ENCODE results near the gene CAMLG. TPM values are rescaled to one million over a fixed set of nuclear protein-coding genes. Genes with fewer than 3 reads are reported as not detected.
"Not testable (repeated sequence)": the region's sequence is repeated elsewhere in the genome, so short reads cannot be mapped to it uniquely, and the experiment has no call there.

Gene CAMLG
- total RNA-seq, 1 donor, result 41.0 TPM

DNA sequence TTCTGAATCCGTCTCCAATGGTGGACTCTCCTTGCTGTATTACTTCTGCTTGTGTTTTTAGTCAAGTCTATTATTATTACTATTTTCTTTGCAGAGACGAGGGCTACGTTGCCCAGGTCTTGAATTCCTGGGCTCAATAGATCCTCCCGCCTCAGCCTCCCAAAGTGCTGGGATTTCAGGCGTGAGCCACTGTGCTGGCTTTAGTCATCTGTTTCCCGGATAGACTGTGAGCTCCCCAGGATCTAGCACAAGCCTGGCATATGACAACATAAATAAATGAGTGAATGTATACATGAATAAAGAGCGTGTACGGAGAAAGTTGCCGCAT is 19.8 kb downstream of the CAMLG start:
- H3K4me3 ChIP-seq (ENCODE audit: low read length), result peak overlapping the region; percentile 96
- no peaks in the 10 kb centered on the region for H3K27me3 ChIP-seq (ENCODE audit: insufficient read depth, low read length)
- H3K4me1 ChIP-seq (ENCODE audit: insufficient read depth, low read length), result peaks cover 36% of the 10 kb centered on the region
- H3K9me3 ChIP-seq (ENCODE audit: low read depth, low read length), result no peaks in the 10 kb centered on the region

DNA sequence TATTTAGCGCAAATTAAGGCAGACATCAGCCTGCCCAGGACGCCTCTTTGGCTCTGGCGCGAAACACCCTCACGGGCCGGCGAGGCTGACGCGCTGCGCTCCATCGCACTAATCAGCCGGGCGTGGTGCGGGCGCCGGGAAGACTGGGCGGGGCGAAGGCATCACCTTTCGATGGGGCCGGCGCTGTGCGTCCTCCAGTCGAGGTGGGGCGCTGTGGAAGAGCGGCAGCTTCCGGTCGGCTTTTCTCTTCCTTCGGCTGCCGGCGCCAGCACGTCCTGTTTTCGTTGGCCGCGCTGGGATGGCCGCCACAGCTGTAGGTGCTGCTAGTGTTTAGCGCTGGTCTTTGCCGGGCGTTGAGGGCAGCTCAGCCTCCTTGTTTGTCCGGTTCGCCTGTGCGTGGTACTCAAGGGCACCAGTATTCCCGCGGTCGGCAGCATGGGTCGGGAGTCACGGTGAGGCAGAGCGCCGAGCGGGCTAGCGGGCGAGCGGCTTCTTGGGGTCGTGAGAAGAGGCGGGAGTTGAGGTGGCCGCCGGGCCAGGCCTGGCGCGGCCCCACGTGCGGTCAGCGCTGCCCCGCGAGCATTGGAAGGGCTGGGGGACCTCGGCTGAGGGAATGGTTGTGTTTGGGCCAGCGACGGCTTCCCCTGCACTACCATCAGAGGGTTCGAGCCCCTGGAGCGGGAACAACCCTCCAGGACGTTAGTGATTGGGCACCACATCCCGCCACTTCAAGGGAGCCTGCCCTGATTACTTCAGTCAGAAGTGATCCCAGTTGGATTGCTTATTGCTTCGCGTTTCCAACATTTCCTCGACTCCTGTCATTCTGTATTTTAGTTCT is 20.4 kb downstream of the CAMLG start, which contains the start of gene DDX46:
TSS of gene DDX46 (plus strand) at position 276 of the 838 bp plus-strand sequence. CDS start at position 436, 160 bp downstream.
- H3K9me3 ChIP-seq (ENCODE audit: low read depth, low read length), result no peaks in the 10 kb centered on the region
- H3K27me3 ChIP-seq (ENCODE audit: insufficient read depth, low read length), result no peaks in the 10 kb centered on the region
- H3K4me1 ChIP-seq (ENCODE audit: insufficient read depth, low read length), result peaks cover 38% of the 10 kb centered on the region
- H3K4me3 ChIP-seq (ENCODE audit: low read length), result peak within 1 kb of the TSS; percentile 96

DNA sequence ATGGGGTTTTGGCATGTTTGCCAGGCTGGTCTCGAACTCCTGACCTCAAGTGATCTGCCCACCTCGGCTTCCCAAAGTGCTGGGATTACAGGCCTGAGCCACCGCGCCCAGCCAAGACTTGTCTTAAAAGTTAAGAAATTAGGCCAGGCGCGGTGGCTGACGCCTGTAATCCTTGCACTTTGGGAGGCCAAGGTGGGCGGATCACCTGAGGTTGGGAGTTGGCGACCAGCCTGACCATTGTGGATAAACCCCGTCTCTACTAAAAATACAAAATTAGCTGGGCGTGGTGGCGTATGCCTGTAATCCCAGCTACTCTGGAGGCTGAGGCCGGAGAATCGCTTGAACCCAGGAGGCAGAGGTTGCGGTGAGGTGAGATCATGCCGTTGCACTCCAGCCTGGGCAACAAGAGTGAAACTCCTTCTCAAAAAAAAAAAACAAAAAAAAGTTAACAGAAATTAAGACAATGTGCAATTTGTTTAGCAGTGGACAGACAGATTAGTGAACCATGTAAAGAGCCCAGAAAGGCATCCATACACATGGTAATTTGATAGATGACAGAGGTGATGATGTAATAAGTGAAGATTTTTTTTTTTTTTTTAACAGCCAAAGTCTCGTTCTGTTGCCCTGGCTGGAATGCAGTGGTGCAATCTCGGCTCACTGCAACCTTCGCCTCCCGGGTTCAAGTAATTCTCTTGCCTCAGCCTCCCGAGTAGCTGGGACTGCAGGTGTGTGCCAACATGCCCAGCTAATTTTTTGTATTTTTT is 29.4 kb downstream of the CAMLG start:
- not testable (repeated sequence) for H3K4me1 ChIP-seq (ENCODE audit: insufficient read depth, low read length)

DNA sequence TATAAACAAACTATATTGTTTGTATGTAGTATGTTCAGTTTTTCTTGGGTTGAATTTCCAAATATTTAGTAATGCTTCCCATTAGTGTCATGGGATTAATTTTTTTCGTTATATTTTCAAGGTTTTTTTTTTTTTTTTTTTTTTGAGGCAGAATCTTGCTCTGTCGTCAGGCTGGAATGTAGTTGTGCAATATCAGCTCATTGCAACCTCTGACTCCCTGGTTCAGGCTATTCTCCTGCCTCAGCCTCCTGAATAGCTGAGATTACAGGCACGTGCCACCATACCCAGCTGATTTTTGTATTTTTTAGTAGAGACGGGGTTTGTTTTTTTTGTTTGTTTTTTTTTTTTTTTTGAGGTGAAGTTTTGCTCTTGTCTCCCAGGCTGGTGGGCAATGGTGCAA is 30.9 kb downstream of the CAMLG start:
- no peak overlapping the region for H3K4me3 ChIP-seq (ENCODE audit: low read length)
- no peaks in the 10 kb centered on the region for H3K4me1 ChIP-seq (ENCODE audit: insufficient read depth, low read length)
- no peaks in the 10 kb centered on the region for H3K9me3 ChIP-seq (ENCODE audit: low read depth, low read length)
- no peaks in the 10 kb centered on the region for H3K27me3 ChIP-seq (ENCODE audit: insufficient read depth, low read length)

More for the DNA sequence above, 29.4 kb downstream of the CAMLG start:
- not testable (repeated sequence) for H3K9me3 ChIP-seq (ENCODE audit: low read depth, low read length); H3K4me3 ChIP-seq (ENCODE audit: low read length); H3K27me3 ChIP-seq (ENCODE audit: insufficient read depth, low read length)

DNA sequence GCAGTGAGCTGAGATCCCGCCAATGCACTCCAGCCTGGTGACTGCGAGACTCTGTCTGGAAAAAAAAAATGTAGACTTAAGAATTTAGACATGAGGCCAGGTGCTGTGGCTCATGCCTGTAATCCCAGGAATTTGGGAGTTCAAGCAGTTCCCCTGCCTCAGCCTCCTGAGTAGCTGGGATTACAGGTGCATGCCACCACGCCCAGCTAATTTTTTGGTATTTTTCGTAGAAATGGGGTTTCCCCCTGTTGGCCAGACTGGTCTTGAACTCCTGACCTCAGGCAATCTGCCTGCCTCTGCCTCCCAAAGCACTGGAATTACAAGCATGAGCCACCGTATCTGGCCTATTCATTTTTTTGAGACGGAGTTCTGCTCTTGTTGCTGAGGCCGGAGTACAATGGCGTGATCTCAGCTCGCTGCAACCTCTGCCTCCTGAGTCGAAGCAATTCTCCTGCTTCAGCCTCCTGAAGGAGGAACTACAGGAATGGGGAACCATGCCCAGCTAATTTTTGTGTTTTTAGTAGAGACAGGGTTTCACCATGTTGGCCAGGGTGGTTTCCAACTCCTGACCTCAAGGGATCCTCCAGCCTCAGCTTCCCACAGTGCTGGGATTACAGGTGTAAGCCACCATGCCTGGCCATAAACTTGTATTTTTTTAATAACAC is 34.2 kb downstream of the CAMLG start:
- Histone ChIP-seq H3K4me3 (ENCODE audit: low read length) (no peak overlapping the region), H3K4me1 (ENCODE audit: insufficient read depth, low read length) (peaks cover 2% of the 10 kb centered on the region), H3K27me3 (ENCODE audit: insufficient read depth, low read length) (no peaks in the 10 kb centered on the region), H3K9me3 (ENCODE audit: low read depth, low read length) (no peaks in the 10 kb centered on the region)

DNA sequence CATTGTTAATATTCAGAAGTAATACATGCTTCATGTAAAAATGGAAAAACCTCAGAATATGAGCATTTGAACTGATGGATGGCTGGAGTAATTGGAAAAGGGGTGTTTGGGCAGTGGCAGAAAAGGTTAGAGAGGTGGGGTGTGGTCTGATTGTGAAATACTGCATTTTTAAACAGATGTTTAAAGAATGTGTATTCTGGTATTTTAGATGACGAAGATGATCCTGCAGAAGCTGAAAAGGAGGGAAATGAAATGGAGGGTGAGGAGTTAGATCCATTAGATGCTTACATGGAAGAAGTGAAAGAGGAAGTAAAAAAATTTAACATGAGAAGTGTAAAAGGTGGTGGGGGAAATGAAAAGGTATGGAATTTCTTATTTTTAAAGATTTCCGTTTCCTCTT is 39.0 kb downstream of the CAMLG start:
- Histone ChIP-seq H3K9me3 (ENCODE audit: low read depth, low read length) (no peaks in the 10 kb centered on the region), H3K4me3 (ENCODE audit: low read length) (no peak overlapping the region), H3K27me3 (ENCODE audit: insufficient read depth, low read length) (no peaks in the 10 kb centered on the region), H3K4me1 (ENCODE audit: insufficient read depth, low read length) (peaks cover 9% of the 10 kb centered on the region)

DNA sequence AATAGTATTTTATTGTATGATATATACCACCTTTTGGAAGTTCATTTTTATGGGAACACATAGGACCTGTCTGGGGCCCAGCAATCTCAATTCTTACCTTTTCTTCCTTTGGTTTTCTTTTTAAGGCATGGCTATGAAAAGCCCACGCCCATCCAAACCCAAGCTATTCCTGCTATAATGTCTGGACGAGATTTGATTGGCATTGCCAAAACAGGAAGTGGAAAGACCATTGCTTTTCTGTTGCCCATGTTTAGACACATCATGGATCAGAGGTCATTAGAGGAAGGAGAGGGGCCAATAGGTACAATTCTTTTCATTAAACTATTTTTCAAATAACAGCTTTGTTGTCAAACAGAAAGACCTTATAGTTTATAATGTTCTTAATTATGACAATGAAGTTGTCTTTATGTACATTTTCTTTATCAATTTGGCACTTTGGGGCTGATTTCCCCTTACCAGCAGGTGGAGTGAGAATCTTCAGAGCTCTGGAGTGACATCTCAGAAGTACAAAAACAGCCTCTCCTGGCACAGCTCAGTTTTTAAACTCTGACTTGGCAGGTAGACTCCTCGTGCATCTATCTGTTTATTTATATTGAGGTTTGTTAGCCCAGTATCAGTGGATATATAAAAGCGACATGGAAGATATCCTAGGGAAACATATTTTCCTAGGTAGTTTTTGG is 46.0 kb downstream of the CAMLG start:
- H3K27me3 ChIP-seq (ENCODE audit: insufficient read depth, low read length), result no peaks in the 10 kb centered on the region
- H3K9me3 ChIP-seq (ENCODE audit: low read depth, low read length), result no peaks in the 10 kb centered on the region
- no peak overlapping the region for H3K4me3 ChIP-seq (ENCODE audit: low read length)

DNA sequence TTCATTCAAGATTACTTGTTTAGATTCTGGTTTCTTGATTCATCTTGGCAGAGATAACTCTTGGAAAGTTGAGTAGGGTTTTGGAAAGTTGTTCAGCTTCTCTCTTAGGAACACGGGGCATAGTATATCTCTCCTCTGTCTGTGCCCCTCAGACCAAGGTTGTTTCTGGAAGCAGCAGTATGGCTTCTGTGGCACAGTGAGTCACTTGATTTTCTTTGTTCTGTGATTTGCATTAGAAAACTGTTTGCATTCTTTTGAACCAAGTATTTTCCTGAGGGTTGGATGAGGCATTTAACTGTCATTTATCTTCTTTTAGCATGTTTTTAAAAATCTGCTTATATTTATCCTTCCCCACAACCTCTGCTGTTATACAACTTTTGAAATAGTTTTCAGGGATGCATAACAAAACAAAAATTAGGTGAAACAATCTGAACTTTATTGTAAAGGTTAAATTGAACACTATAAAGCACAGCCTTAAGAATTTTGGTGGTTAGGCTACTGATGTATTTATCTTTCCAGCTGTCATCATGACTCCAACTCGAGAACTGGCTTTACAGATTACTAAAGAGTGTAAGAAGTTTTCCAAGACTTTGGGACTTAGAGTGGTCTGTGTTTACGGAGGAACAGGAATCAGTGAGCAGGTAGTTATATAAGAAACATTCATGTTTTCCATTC is 46.7 kb downstream of the CAMLG start:
- Histone ChIP-seq H3K27me3 (ENCODE audit: insufficient read depth, low read length) (no peaks in the 10 kb centered on the region), H3K9me3 (ENCODE audit: low read depth, low read length) (no peaks in the 10 kb centered on the region), H3K4me1 (ENCODE audit: insufficient read depth, low read length) (no peaks in the 10 kb centered on the region), H3K4me3 (ENCODE audit: low read length) (no peak overlapping the region)

More for the DNA sequence above, 46.0 kb downstream of the CAMLG start:
- no peaks in the 10 kb centered on the region for H3K4me1 ChIP-seq (ENCODE audit: insufficient read depth, low read length)

DNA sequence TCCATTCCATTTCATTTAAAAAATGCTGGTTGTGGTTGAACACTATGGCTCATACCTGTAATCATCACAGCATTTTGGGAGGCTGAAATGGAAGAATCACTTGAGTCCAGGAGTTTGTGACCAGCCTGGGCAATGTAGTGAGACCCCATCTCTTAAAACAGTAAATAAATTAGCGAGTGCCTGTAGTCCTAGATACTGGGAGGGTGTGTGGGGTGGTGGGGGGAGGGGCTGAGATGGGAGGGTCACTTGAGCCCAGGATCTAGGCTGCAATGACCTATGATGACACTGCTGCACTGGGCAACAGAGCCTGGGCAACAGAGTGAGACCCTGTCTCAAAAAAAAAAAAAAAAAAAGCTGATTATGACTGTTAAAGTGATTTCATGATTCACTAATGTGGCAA is 49.3 kb downstream of the CAMLG start:
- H3K27me3 ChIP-seq (ENCODE audit: insufficient read depth, low read length), result no peaks in the 10 kb centered on the region
- no peaks in the 10 kb centered on the region for H3K4me1 ChIP-seq (ENCODE audit: insufficient read depth, low read length)
- H3K9me3 ChIP-seq (ENCODE audit: low read depth, low read length), result no peaks in the 10 kb centered on the region
- no peak overlapping the region for H3K4me3 ChIP-seq (ENCODE audit: low read length)

DNA sequence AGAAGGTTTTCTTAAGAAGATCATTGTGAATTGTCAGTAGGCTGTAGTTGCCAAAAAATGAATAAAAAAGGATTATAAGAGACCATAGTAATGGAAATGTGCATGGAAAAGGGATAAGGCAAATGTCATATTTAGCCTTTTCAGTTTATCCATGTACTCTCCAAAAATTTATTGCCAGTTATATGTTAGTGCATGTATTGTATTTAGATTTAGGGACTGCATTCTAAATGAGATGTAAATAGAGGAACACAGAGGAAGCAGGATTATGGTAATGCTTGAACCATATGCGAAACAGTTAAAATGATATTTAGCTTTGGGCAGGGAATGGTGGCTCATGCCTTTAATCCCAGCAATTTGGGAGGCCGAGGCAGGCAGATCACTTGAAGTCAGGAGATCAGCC is 53.2 kb downstream of the CAMLG start:
- Histone ChIP-seq H3K4me1 (ENCODE audit: insufficient read depth, low read length) (no peaks in the 10 kb centered on the region), H3K9me3 (ENCODE audit: low read depth, low read length) (no peaks in the 10 kb centered on the region)

DNA sequence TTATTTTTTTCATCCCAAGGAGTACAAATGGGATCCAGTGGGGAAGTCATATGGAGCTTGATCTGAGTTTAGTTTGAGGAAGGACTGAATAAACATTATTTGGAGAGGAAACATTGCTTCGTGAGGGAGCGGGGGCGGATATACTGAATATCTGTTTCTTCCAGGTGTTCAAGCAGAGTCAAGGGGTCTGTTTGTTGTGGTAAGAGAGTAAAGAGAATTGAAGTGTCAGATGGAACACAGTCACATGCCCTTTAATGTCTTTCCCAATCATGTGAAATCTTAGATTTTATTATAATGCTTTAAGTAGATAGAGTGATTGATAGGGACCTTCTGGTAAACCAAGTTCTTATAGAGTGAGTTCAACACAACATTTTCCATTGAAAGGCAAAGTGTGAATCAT is 53.9 kb downstream of the CAMLG start:
- Histone ChIP-seq H3K4me3 (ENCODE audit: low read length) (no peak overlapping the region), H3K4me1 (ENCODE audit: insufficient read depth, low read length) (no peaks in the 10 kb centered on the region), H3K27me3 (ENCODE audit: insufficient read depth, low read length) (no peaks in the 10 kb centered on the region), H3K9me3 (ENCODE audit: low read depth, low read length) (no peaks in the 10 kb centered on the region)

More for the DNA sequence above, 53.2 kb downstream of the CAMLG start:
- no peaks in the 10 kb centered on the region for H3K27me3 ChIP-seq (ENCODE audit: insufficient read depth, low read length)
- H3K4me3 ChIP-seq (ENCODE audit: low read length), result no peak overlapping the region

DNA sequence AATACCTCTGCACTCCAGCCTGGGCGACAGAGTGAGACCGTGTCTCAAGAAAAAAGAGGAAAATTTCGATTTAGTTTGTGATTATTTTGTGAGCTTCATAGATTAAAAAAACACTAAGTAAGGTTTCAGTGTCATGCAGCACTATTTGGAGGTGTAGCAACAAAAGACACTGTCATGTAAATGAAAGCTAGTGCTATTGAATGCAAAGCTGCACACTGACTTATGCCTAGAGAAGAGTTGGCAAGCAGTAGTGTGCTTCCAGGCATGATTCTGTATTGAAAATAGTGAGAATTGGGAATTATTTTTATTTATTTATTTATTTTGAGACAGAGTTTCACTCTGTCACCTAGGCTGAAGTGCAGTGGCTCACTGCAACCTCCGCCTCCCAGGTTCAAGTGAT is 54.8 kb downstream of the CAMLG start:
- H3K4me3 ChIP-seq (ENCODE audit: low read length), result no peak overlapping the region
- no peaks in the 10 kb centered on the region for H3K9me3 ChIP-seq (ENCODE audit: low read depth, low read length)
- H3K4me1 ChIP-seq (ENCODE audit: insufficient read depth, low read length), result no peaks in the 10 kb centered on the region
- no peaks in the 10 kb centered on the region for H3K27me3 ChIP-seq (ENCODE audit: insufficient read depth, low read length)

DNA sequence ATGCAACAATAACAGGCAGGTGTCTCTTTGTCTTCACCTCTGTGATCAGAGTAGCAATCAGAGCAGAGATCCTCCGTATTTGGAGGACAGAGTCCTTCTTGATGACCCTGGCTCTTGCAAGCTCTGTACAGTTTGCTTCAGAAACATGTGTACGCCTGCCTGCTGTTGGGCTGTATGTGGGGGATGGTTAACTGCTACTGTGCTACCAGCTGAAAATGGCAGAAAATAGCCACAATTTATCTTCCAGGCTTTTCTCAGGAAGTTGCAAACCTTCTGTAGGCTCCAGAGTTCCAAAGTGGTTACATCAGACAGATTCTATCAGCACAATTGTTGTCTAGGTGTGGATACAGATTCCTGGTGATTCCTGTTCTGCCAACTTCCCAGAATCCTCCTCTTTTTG is 55.7 kb downstream of the CAMLG start:
- Histone ChIP-seq H3K4me3 (ENCODE audit: low read length) (no peak overlapping the region), H3K9me3 (ENCODE audit: low read depth, low read length) (no peaks in the 10 kb centered on the region), H3K27me3 (ENCODE audit: insufficient read depth, low read length) (no peaks in the 10 kb centered on the region)

DNA sequence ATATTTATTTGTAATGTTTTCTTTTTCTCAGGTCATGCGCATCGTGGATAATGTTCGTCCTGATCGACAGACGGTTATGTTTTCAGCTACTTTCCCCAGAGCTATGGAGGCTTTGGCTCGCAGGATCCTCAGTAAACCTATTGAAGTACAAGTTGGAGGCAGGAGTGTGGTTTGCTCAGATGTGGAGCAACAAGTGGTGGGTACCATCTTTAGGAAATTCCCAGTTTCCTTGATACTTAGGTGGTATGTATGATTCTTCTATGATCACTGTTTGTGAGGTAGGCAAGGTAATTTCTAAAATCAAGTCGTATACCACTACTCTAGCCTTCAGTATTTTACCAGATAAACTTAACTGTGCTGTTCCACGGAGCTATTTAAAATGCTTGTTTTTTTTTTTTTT is 56.5 kb downstream of the CAMLG start:
- Histone ChIP-seq H3K4me1 (ENCODE audit: insufficient read depth, low read length) (no peaks in the 10 kb centered on the region), H3K9me3 (ENCODE audit: low read depth, low read length) (no peaks in the 10 kb centered on the region), H3K27me3 (ENCODE audit: insufficient read depth, low read length) (no peaks in the 10 kb centered on the region), H3K4me3 (ENCODE audit: low read length) (no peak overlapping the region)

More for the DNA sequence above, 55.7 kb downstream of the CAMLG start:
- no peaks in the 10 kb centered on the region for H3K4me1 ChIP-seq (ENCODE audit: insufficient read depth, low read length)
